ENCODE data around the gene KLB. TPM values are rescaled to one million over a fixed set of nuclear protein-coding genes. Genes with fewer than 3 reads are reported as not detected.
"Not testable (repeated sequence)": the region's sequence is repeated elsewhere in the genome, so short reads cannot be mapped to it uniquely, and the experiment has no call there.

Gene KLB
- total RNA-seq, result under 0.01 and 0.20 TPM in 2 replicates

DNA sequence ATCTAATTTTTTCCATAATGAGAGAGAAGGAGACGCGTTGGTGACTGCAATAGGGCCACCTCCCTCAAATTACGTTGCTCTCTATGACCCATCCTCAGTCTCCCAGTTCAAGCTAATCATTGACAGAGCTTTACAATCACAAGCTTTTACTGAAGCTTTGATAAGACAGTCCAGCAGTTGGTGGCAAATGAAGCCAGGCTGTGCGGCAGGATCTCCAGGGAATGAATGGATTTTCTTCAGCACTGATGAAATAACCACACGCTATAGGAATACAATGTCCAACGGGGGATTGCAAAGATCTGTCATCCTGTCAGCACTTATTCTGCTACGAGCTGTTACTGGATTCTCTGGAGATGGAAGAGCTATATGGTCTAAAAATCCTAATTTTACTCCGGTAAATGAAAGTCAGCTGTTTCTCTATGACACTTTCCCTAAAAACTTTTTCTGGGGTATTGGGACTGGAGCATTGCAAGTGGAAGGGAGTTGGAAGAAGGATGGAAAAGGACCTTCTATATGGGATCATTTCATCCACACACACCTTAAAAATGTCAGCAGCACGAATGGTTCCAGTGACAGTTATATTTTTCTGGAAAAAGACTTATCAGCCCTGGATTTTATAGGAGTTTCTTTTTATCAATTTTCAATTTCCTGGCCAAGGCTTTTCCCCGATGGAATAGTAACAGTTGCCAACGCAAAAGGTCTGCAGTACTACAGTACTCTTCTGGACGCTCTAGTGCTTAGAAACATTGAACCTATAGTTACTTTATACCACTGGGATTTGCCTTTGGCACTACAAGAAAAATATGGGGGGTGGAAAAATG is at the start of gene KLB:
KLB (plus strand) TSS at position 168 of the 821 bp plus-strand sequence; CDS start at position 188, 20 bp downstream.
- DNase-seq (ENCODE audit: low read depth in 2 of 2), result no peak

GRCh38 chr4:39357002-39357401 is 49.7 kb upstream of the KLB start:
- DNase-seq (ENCODE audit: low read depth in 2 of 2), result no peak

DNA sequence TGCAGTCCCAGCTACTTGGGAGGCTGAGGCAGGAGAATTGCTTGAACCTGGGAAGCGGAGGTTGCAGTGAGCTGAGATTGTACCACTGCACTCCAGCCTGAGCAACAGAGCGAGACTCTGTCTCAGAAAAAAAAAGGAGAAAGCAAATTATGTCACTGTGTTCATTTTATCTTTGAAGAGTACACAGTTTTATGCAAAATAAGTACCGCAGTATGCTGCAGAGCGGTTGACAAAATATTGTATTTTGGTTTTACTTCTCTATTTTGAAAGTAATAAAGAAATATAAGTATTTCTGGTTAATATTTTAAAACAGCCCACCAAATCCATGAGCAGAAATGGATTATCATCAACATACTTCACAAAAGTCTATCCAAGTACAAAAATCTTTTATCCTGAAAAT is 46.1 kb upstream of the KLB start:
- not testable (repeated sequence) for DNase-seq (ENCODE audit: low read depth in 2 of 2)

GRCh38 chr4:39362827-39363226 is 43.9 kb upstream of the KLB start:
- no peak for DNase-seq (ENCODE audit: low read depth in 2 of 2)

GRCh38 chr4:39363773-39364393 is 42.8 kb upstream of the KLB start:
- DNase-seq (ENCODE audit: low read depth in 2 of 2), result no peak

GRCh38 chr4:39365360-39365759 is 41.4 kb upstream of the KLB start:
- DNase-seq (ENCODE audit: low read depth in 2 of 2), result no peak

- DNase-seq (ENCODE audit: low read depth in 2 of 2), result peak; percentile 91 to 93
These were observed 40.6 kb upstream of the KLB start, which contains the start of gene RFC1 for GRCh38 chr4:39365830-39366771. RFC1 (minus strand) TSS chr4:39366362; CDS start chr4:39366241, 121 bp downstream.

DNA sequence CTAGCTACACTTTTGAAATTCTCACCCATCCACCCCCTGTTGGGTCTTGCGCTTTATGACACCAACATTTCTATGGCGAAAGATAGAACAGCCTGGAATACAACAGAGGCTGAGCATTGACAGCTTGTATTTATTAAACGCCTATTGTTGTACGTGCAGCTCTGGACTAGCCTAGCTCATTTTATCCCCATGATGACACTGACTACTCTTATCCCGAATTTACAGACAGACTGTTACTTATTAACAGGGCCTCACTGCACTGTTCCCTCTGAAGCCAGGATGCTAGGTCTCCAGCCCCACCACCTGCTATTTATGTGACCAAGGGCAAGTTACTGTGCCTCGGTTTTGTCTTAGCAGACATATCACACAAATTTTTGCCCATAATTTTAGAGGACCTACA is 39.6 kb upstream of the KLB start:
- no peak for DNase-seq (ENCODE audit: low read depth in 2 of 2)

DNA sequence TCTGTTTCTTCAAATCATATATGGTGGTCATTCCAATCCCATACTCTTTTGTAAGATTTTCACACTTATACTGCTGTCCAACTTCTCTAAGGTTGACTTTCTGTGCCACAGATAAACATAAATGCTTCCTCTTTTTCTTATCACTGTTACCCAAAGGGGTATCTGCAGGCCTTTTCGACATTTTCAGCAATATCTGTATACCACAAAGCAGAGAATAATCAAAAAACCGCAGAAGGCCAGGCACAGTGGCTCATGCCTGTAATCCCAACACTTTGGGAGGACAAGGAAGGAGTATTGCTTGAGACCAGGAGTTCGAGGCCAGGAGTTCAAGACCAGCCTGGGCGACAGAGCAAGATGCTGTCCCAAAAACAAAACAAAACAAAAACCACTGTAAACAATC is 37.4 kb upstream of the KLB start:
- no peak for DNase-seq (ENCODE audit: low read depth in 2 of 2)

- DNase-seq (ENCODE audit: low read depth in 2 of 2), result not testable (repeated sequence)
These were observed 35.5 kb upstream of the KLB start for GRCh38 chr4:39371209-39371608.

GRCh38 chr4:39375478-39375877 is 31.3 kb upstream of the KLB start:
- no peak for DNase-seq (ENCODE audit: low read depth in 2 of 2)

DNA sequence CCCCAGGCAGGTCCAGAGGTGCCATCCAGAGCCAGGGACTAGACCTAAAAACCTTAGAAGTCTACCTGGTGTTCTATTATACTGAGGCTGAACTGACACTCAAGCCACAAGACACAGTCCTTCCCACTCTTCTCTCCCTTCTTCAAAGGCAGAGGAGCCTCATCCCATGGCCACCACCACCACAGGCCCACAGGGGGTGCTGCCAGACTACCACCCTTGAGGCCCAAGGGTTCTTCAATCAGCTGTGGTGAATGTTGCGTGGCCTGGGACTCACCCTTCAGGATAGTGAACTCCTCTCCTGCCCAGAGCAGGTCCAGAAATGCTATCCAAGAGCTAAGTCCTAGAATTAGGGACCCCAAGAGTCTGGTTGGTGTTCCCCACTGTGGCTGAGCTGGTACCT is 23.0 kb upstream of the KLB start:
- no peak for DNase-seq (ENCODE audit: low read depth in 2 of 2)

GRCh38 chr4:39384563-39384962 is 22.2 kb upstream of the KLB start:
- no peak for DNase-seq (ENCODE audit: low read depth in 2 of 2)

DNA sequence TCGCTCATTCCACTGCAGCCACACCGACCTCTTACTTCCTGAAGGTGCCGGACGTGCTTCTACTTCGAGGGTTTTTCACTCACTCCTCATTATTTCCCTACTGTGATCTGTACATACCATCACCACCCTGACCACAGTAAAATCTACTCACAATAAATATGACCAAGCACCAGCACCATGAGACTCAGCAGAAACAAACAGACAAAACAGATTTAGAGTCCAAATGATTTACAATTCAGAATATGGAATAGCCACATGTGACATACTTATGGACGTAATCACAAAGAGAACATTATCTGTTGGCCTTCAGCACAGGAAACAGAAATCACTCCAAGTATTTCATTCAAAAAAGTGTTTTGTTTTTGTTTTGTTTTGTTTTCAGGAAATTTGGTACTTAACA is 16.1 kb upstream of the KLB start:
- peak; percentile 14 to 18 for DNase-seq (ENCODE audit: low read depth in 2 of 2)

DNA sequence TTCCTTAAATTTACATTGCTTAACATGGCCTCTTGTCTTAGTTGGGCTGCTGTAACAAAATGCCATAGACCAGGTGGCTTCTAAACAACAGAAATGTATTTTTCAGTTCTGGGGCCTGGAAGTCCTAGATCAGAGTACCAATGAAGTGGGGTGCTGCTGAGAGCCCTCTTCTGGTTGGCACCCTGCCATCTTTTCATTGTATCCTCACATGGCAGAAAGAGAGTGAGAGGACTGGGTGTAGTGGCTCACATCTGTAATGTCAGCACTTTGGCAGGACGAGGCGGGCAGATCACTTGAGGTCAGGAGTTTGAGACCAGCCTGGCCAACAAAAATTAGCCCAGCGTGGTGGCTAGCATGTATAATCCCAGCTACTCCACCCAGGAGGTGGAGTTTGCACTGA is 12.0 kb upstream of the KLB start:
- no peak for DNase-seq (ENCODE audit: low read depth in 2 of 2)

- not testable (repeated sequence) for DNase-seq (ENCODE audit: low read depth in 2 of 2)
These were observed 5.1 kb upstream of the KLB start for GRCh38 chr4:39401640-39402039.

- DNase-seq (ENCODE audit: low read depth in 2 of 2), result no peak
These were observed 805 bp downstream of the KLB start for GRCh38 chr4:39407584-39407885.

DNA sequence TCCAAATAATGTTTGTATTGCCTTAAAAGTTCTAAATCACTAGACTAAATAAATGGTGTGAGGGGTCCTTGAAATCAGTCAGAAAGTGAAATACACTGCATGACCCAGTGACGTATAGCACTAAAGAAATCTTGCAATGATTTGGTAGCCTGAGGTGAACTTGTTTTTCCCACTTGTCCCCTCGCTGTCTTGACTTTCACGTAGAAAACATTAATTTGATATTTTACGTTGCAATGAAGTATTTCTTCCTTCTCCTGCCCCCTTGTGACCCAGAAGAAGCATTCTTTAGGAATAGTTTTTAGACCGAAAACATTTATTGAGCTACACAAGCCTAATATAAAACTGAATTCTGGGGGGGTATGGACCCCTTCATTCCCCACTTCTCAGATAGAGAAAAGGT is 3.7 kb downstream of the KLB start:
- peak; percentile 3 to 20 for DNase-seq (ENCODE audit: low read depth in 2 of 2)

GRCh38 chr4:39411561-39411960 is 4.8 kb downstream of the KLB start:
- DNase-seq (ENCODE audit: low read depth in 2 of 2), result not testable (repeated sequence)

GRCh38 chr4:39415678-39416283 is 9.1 kb downstream of the KLB start:
- no peak for DNase-seq (ENCODE audit: low read depth in 2 of 2)

DNA sequence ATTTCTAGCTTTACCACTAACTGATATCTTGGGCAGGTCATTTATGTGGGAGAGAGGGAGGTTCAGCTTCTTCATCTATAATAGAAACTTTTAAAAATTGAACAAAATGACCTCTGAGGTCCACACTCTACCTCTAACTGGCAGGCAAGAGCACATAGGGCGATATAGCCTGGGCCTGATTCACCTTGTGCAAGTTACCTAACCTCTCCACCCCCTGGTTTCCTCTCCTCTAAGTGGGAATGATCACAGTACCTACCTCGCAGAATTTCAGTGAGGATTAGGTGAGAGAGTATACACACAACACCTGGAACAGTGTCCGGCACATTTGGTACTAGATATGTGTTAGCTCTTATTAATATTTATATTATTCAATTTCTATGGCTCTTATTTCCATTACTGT is 15.5 kb downstream of the KLB start:
- no peak for DNase-seq (ENCODE audit: low read depth in 2 of 2)

GRCh38 chr4:39425297-39425696 is 18.6 kb downstream of the KLB start:
- not testable (repeated sequence) for DNase-seq (ENCODE audit: low read depth in 2 of 2)

Data from lung microvascular endothelial cell (primary cell).